Neural progenitor cell (in vitro differentiated cells): ENCODE data around the gene FGFR3.

Experiments used
- CTCF ChIP-seq: fragments of 200-600 bp; sonication (generic); IDR thresholded peaks from 2 replicates; pipeline ENCODE4 v1.5.1; 2017; ENCODE audit warnings: antibody characterized with exemption, mild to moderate bottlenecking
- EZH2 ChIP-seq: fragments of 200-600 bp; sonication (generic); IDR thresholded peaks from 2 replicates; pipeline ENCODE4 v1.6.1; 2017; ENCODE audit warnings: antibody characterized with exemption, mild to moderate bottlenecking, moderate library complexity
- EZH2phosphoT487 ChIP-seq: fragments of 200-600 bp; sonication (generic); IDR thresholded peaks from 2 replicates; pipeline ENCODE4 v1.6.1; 2017; ENCODE audit warnings: antibody characterized with exemption

- TF ChIP-seq CTCF (no peak), EZH2 (no peak), EZH2phosphoT487 (no peak)
Observed at GRCh38 chr4:1783970-1784369, 9.1 kb upstream of the FGFR3 start.
